Fibroblast of lung (primary cell): Measurements from ENCODE around the gene STON2.

Experiments used
- EZH2 ChIP-seq: IDR thresholded peaks from 2 replicates; pipeline ENCODE4 v1.5.1; 2012; ENCODE audit warnings: low read length, control low read depth, mild to moderate bottlenecking; ENCODE audit errors: missing control alignments
- TF ChIP-seq, protein P1 (sequence below), 2 donors: IDR thresholded peaks in 1 of 2; conservative IDR thresholded peaks in 1 of 2; 1 replicate in 1 of 2; 2 replicates in 1 of 2; pipeline ENCODE4 v1.5.1; 2011 to 2012; ENCODE audit warnings: low read length in 2 of 2, control low read depth in 1 of 2, inconsistent platforms in 1 of 2, low read depth in 1 of 2, mild to moderate bottlenecking in 1 of 2

DNA sequence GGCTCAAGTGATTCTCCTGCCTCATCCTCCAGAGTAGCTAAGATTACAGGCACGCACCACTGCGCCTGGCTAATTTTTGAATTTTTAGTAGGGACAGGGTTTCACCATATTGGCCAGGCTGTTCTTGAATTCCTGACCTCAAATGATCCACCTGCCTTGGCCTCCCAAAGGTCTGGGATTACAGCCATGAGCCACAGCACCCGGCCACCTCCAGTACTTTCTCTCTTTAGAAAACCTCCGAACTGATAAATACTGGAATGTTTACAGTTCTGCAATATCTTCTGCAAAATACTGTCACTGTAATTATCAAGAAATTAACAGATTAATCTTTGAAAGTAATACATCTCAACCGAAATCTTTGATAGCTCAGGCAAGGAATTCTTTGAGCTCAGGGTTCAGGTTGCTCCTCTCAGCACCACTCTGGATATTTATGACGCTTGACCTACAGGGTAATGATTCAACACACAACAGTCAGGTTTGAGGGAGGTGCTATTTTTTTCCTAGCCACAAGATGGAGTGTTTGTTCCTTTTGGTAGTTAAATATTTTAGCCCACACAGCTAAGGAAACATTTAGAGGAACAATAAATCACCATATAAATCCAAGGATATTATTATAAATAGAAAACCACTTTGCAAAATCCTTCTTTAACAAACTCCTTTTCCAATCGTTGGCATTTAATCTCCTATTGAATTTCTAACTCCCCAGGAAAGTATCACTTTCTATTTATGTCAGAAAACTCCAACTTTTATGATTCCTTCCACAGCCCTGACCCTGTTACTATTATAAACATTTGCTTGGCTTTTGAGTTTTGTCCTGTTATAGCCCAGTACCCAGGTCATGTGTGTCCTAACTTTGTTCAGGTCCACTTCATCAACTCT is 130.8 kb downstream of the STON2 start:
- no peak for TF ChIP-seq EZH2
- TF ChIP-seq, protein P1, sequence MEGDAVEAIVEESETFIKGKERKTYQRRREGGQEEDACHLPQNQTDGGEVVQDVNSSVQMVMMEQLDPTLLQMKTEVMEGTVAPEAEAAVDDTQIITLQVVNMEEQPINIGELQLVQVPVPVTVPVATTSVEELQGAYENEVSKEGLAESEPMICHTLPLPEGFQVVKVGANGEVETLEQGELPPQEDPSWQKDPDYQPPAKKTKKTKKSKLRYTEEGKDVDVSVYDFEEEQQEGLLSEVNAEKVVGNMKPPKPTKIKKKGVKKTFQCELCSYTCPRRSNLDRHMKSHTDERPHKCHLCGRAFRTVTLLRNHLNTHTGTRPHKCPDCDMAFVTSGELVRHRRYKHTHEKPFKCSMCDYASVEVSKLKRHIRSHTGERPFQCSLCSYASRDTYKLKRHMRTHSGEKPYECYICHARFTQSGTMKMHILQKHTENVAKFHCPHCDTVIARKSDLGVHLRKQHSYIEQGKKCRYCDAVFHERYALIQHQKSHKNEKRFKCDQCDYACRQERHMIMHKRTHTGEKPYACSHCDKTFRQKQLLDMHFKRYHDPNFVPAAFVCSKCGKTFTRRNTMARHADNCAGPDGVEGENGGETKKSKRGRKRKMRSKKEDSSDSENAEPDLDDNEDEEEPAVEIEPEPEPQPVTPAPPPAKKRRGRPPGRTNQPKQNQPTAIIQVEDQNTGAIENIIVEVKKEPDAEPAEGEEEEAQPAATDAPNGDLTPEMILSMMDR (conservative IDR thresholded peaks at IDR 0.05 in 1 of 2, IDR thresholded peaks at IDR 0.05 in 1 of 2; ENCODE audit: low read depth in 1 of 2, low read length in 2 of 2) = peak; percentile 69 to 73
